HUDEP-2 (cell line): ENCODE data around the gene BAIAP3.
A peak's percentile ranks its signal among the peaks of the same experiment; 100 is the strongest.

Experiments
- DNase-seq, 76 experiments: peaks; one replicate each; lab custom pipeline; 2025; ENCODE audit not compliant: unreplicated experiment in 76 of 76; lab: John Stamatoyannopoulos, UW

BAIAP3 gene

DNA sequence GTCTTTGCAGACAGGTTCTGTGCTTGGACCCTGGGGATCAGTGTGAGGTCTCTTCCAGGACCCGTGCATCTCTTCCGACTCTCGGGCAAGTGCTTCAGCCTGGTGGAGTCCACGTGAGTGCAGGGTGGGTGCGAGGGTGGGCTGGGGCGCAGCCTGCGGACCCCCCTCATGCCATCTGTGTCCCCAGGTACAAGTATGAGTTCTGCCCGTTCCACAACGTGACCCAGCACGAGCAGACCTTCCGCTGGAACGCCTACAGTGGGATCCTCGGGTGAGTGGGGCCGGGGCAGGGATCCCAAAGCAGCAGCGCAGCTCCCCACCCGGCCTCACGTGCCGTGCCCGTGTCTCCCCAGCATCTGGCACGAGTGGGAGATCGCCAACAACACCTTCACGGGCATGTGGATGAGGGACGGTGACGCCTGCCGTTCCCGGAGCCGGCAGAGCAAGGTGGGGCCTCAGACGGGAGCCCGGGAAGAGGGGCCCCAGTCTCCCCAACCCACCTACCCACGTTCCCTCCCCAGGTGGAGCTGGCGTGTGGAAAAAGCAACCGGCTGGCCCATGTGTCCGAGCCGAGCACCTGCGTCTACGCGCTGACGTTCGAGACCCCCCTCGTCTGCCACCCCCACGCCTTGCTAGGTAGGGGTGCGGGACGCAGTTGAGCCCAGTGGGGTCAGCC lies 28.4 kb downstream of the BAIAP3 start:
- DNase-seq = no peak

DNA sequence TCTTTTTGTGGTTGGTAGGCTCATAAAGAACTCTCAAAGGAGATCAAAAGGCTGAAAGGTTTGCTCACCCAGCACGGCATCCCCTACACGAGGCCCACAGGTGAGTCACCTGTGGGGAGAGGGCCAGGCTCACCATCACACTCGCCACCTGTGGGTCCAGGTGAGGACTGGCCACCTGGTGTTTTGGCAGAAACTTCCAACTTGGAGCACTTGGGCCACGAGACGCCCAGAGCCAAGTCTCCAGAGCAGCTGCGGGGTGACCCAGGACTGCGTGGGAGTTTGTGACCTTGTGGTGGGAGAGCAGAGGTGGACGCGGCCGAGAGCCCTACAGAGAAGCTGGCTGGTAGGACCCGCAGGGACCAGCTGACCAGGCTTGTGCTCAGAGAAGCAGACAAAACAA lies 29.4 kb downstream of the BAIAP3 start:
- DNase-seq = no peak

DNA sequence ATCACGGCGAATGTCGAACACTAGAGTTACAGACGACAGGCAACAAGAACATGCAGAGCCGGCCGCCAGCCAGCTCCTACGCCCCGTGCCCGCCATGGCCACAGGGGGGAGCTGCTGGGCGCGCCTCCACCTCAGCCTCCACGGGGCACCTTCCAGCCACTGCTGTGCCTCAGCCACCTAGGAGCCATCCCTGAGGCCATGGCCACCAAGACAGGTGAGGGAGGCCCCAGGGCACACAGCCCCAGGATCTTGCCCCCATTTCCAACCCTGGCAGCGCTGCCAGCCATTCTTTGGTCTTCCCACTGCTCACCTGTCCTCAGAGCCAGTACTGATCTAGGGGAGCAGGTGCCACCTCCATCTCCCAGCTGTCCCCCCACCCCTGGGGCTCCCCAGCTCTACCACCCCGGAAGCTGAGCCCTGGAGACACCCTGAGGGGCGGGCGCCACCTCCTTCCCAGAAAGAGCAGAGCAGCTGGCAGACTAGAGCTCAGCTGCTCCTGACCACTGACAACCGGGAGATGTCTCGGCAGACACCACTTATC lies 30.1 kb downstream of the BAIAP3 start:
- peak in 51 of 76 experiments; percentile 7 to 72 (median 41) for DNase-seq

DNA sequence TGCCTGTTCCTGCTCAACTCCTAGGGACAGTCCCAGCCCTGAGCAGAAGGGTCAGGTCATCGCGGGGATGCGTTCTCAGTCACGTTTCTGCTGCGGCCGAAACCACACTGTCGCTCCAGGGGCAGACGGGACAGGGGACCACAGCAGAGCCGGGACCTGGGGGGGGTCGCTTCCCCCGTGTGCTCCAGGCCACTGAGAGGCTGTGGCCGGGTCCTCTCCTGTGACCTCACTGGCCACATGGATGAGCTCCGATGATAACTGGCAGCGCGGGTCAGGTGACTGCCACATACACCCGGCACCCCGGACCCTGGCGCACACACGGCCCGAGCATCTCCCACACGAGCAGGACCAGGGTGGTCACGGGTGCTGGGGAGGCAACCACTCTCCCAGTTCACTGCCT lies 31.1 kb downstream of the BAIAP3 start:
- DNase-seq = no peak

DNA sequence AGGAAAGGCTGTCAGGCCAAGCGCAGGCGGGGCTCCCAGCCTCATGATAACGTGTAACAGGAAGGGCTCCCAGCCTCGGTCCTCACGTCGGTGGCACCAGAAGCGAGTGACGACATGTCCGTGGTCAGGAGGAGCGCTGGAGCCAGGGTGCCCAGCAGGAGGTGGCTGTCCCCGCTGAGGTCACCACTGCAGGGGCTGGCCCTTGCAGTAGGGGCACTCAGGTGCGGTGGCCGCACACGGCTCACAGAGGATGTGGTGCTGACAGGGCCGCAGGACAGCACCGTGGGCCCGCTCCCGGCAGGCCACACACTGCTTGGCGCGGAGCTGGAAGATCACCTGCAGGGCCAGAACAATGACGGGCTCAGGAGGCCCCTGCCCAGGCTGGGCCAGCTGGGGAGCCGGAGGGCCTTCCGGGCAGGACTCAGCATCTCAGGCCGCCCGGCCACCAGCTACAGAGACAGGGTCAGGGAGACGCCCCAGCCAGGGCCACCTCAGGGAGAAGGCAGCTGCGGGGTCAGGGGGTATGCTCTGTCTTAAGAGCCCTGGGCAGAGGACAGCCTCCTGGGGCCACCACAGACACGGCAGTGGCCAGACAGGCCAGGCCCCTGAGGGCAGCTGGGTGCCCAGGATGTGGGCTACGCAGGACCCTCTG lies 32.7 kb downstream of the BAIAP3 start:
- no peak for DNase-seq

DNA sequence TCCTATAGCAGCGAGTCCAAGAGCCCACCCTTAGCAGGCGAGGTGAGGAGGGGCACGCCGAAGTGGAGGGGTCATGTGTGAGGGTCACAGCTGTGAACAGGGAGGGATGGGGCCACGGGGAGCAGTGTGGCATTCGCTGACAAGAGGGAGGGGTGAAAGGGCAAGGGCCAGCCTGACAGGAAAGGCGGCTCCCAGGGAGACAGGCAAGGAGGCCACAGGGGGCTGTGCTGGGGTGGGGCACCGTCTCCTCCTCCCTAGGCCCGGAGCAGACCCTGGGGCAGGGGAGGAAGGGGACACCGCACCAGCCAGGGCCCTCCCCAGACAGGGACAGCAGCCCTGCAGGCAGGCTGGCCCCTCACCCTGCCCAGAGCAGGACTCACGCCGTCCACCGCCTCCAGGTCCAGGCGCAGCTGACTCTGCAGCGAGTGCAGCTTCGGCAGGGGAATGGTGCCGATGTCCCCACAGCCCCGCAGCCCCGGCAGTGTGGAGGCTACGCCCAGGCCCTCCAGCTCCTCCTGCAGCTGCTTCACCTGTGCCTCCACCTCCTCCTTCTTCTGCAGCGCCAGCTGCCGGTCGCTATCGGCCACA lies 33.4 kb downstream of the BAIAP3 start:
- no peak for DNase-seq

DNA sequence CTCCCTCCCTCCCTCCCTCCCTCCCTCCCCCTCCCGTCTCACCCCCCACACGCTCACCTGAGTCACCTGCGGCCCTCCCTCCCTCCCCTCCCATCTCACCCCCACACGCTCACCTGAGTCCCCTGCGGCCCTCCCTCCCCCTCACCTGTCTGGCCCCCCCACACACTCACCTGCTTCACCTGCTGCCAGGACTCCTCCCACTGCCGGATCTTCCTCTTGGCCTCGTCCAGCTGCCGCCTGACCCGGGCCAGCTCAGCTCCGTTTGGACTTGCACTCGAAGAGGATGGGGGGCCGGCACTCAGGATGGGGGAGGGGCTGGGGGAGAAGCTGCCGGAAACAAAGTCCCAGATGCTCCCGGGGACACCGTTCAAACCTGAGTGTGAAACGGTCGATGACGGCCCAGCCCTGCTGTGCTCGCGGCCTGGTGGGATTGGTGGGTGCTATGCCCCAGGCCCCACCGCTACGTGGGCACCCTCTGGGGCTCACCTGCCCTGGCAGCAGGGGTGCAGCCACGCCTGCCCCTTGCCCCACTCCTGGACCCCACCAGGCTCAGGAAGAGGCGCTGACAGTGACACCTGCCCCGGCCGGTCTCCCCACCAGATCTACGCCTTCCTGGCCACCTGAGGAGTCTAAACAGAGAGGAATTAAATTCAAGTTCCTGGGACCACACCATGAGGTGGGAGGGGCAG lies 34.2 kb downstream of the BAIAP3 start:
- DNase-seq = no peak

DNA sequence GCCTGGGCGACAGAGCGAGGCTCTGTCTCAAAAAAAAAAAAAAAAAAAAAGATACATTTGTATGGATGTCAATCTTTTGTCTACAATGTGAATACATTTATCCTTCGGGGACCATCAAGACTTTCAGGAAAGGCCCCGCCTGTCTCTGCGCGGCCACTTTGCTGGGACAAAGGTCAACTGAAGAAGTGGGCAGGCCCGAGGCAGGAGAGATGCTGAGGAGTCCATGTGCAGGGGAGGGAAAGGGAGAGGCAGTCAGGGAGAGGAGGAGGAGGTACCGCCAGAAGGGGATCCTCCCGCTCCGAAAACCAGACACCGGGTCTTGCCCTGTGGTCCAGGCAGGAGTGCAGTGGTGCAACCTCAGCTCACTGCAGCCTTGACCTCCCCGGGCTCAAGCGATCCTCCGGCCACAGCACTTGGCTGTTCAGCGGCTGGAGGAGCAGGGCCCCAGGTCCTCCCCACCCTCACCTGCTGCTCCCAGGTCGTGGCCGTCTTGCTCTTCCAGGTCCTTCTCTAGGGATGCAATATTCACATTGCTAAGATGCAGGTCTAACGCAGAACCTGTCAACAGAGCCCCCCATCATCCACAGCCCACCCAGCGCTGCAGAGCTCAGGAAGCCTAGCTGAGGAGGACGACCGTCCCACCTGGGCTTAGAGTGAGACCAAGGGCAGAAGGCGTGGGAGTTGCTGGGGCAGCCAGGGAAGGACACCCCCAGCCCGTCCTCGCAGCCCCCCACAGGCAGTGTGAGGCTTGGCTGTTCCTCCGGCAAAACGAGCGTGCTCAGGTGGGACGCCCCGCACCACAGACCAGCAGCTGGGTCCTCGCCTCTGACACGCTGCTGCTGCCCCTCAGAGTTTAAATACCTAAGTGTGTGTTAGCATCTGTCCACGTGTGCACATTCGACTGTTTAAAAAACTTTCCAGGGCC lies 37.9 kb downstream of the BAIAP3 start:
- no peak for DNase-seq

DNA sequence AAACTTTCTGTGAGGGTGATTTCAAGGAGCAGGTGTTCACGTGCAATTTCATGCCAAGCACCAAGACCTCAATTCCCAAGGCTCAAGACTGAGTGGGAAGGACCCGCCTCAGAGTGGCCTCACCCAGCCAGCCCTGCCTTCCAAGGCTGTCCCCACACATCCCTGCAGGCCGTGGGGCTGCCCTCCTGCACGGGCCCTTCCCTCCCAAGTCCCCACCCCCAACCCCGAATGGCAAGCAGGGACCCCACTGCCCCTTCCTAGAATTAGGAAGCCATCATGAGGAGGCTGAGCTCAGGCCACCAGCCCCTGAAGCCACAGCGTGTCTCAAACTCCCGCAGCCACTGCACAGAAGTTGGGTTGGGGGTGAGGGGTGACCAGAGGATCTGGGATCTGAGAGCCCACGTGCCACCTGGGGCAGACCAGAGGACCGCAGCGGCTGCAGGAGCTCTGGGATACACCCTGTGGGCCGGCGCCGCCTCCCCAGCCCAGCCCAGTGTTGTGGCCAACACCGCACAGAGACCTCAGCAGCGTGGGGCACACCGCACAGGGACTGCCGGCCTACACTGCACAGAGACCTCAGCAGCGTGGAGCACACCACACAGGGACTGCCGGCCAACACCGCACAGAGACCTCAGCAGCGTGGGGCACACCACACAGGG lies 39.0 kb downstream of the BAIAP3 start:
- no peak for DNase-seq

DNA sequence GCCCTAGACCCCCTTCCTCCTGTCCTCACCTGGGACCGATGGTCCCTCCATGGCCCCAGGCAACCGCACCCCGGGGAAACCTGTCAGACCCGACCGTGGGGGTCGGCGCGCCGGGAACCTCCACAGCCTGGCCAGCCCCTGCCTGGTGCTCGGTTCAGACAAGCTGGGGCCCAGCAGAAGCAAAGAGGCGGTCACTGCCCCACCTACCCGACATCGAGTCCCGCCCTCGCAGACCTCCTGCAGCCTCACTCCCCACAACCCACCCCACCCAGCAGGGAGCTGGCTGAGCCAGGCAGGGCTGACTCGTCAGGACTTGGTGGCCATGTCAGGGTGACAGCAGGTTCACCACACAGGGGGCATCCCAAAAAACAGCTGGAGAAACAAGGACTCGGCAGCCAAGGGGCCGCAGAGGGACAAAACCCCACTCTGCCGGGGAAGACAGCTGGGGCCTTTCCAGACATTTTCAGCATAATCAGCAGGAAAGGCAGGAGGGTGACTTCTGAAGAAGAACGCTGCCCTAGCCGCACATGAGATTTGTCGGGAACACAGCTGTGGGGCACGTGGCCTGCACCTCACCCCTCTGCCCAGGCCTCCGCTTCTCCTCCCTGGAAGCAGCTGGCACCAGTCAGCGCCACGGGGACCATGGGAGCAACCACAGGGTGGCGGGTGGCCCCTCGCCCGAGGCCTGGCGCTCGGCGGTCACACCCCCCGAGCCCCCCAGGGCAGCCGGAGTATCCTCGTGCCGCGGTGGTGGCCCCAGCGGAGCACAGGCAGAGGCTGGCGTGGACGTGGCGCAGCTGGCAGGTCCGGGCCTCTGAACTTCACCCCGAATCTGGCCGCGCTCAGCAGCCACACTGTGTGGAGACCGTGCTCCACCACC lies 41.2 kb downstream of the BAIAP3 start:
- peak in 5 of 76 experiments; percentile 15 to 35 (median 30) for DNase-seq

DNA sequence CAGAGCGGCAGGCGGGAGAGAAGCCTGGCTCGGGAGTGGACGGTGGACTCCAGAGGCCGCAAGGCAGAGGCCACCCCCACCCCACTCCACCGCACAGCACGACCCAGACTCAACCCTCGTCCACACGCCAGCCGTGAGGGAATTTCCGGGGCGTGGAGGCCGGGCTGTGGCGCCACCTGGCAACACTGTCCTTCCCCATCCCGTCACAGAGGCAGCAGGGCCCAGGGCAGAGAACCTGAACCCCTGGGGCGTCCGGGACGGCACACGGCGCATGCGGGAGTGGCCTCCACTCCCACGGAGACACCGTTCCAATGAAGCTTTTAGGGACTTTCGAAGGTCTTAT lies 41.8 kb downstream of the BAIAP3 start:
- no peak for DNase-seq

DNA sequence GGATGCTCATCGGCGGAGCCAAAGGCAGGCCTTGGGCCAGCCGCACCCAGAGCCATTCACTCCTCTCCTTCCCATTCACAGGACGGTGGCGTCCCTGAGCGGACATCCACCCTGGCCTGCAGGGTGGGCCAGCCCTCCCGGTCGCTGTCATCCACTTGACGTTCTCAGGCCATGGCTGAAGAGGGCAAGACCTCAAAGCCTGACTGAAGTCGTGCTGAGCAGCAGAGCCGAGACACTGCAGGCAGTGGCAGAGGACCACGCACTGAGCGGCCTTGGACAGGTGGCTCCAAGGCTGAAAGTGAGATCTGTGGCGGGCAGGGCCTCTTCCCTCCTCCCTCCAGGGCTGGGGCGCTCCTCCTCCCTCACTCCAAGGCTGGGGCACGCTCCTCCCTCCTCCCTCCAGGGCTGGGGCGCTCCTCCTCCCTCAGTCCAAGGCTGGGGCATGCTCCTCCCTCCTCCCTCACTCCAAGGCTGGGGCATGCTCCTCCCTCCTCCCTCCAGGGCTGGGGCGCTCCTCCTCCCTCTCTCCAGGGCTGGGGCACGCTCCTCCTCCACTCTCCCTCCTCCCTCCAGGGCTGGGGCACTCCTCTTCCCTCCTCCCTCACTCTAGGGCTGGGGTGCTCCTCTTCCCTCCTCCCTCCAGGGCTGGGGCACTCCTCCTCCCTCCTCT lies 42.4 kb downstream of the BAIAP3 start:
- DNase-seq = peak in 3 of 76 experiments; percentile 6 to 24 (median 13)

DNA sequence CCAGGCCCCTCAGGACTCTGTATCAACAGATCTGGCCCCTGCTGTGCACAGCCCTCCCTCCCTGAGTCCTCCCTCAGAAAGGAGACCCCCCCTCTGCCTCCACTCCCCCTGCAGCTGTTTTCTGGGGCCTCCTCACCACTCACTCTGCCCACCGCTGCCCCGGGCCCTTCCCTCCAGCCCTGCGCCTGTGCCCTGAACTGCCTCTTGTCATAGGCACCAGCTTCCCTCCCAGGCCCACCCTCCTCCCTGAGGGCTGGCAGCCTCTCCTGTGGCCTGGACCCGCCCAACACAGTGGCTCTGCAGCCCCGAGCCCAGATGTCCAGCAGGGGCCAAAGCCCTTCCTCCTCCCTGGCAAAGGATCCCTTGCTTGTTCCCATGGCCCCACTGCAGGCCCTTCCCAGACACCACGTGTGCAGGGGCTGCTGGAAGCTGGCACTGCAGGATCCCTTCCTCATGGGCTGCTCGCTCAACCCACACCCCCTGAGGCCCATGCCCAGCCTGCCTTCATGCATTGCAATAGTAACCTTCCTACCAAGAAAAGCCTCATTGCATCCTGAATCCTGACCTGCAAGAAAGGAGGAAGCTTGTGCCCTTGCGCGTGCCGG lies 44.1 kb downstream of the BAIAP3 start:
- no peak for DNase-seq

DNA sequence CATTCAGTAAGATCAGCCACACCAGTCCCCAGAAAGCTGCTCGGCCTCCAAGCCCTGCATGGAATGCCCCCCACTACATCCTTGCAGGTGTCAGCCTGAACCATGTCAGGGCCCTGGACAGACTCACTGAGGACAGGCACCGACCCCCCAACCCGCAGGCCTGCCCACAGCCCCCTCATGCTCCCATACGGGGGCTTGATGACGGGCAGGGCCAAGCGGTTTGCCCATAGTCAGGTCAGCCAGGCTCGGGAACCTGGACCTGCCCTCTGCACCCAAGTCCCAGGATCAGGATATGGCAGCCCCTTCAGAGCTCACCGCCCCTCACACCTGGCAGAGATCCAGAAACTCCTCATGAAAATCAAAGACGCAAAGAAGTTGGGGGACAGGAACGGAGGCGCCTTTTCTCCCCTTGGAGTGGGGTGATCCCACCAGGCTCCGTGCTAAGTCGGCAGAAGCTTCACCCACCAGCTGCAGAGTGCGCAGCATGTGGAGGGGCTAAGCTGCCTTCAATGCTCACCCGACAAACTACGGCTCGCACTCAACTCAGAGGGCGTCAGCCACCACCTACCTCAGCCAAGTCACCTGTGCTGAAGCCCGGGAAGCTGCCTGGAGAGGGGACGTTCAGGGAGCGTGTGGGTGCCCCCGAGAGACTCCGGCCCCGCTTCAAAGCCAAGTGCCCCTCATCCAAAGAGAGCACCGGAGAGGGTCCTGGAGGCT lies 44.8 kb downstream of the BAIAP3 start:
- no peak for DNase-seq

DNA sequence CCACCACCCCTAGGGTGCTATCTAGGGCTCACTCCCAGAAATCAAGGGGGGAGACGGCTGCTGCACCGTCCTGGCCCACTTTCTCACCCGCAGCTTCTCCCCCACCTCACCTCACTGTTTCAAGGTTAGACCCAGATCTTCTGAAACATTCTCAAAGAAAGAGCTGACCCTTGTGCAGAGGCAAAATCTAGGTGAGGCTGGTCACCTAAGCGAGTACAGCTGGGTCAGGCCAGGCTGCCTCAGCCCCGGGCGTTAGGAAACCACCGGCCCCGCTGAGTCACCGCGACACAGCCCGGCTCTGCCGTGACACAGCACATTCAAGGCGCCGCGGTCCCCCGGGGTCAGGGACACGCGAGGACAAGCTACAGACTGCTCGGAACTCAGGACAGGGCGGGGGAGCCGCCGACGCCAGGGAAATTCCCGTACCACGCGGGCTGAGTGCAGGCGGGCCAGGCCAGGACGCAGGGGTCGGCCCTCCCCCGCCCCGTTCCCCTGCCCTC lies 45.4 kb downstream of the BAIAP3 start:
- DNase-seq = peak in 67 of 76 experiments; percentile 4 to 75 (median 53)

DNA sequence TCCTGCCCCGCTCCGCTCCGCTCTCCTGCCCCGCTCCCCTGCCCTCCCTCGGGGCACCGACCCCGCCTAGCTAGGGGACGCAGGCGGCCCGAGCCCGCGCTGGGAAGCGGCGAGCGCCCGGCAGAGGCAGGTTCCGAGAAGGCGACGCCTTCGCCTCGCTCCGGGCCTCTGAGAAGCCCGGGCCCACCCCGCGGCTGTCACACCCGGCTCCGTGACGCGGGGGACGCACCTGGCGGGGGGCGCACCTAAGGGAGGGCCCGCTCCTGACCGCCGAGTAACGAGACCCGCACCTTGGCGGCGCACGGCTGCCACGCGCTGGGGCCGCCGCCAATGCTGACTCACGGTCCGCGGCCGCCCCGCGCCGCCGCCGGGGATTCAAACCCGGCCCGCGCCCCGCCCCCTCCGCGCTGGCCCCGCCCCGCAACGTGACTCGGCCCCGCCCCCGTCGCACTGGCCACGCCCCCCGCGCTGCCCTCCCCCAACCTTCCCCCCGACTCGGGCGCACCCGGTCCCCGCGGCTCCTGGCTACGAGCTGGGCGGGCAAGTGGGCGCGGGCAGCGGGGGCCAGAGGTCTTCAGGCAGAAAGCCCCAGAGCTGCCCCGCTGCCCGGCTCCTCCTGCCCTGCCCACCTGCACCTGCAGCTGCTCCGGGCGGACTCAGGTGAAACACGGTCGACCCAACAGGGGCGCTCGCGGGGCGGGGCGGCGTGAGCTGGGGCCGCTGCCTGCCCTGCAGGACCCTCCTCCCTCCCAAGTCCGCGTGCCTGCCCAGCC lies 46.0 kb downstream of the BAIAP3 start:
- DNase-seq = peak in 55 of 76 experiments; percentile 14 to 76 (median 54)
